Measurements from ENCODE around the gene WASF2.

WASF2 gene

DNA sequence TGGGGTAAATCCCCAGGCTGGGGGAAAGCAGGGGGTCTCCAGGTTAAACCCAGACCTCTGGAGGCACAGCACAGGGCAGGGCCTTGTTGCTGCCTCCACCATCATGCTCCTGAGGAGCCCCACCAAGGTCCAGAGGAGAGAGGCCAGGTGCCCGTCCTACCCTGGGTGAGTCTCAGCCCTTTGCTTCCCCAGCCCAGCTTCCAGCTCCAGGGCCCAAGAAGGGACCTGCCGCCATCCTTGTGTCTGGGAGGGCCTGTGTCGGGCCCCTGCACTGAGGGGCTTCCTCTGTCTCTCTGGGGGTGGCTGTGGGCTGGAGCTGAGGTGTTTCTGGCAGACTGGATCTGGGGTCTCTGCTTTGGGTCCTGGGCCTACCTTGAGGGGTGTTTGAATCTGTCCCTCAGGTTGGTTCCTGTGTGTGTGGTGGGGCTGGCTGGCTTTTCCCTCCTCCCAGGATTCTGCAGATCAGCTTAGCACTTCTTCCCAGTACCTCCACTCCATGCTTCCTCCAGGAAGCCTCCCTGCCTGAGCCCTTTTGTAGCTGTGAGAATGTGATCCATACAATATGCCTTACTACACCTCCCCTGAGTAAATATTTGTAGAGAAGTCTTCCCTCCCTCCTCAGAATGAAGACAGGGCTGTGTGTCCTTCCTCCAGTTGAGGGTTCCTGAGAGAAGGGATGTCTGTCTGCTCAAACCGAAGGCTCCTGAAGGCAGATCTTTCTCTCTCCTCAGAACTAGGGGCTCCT is 91.4 kb downstream of the WASF2 start:
- H3K27ac ChIP-seq, result peak overlapping the region; percentile 74
- TF ChIP-seq FOXP2 (optimal IDR thresholded peaks at IDR 0.05; ENCODE audit: control extremely low read depth, extremely low read length, insufficient read depth) (no peak), POLR2AphosphoS5 (IDR thresholded peaks at IDR 0.05; ENCODE audit: borderline replicate concordance, low read depth, low read length) (no peak), EZH2 (IDR thresholded peaks at IDR 0.05) (no peak)
- no peaks in the 10 kb centered on the region for H3K9me3 ChIP-seq (ENCODE audit: low read depth, low read length)
- no peaks in the 10 kb centered on the region for H3K36me3 ChIP-seq (ENCODE audit: insufficient read depth, low read length)
- no peak overlapping the region for H3K9ac ChIP-seq (ENCODE audit: insufficient read length)
- no peak for DNase-seq (ENCODE audit: low read depth, low spot score)
- no peak overlapping the region for H3K4me3 ChIP-seq

DNA sequence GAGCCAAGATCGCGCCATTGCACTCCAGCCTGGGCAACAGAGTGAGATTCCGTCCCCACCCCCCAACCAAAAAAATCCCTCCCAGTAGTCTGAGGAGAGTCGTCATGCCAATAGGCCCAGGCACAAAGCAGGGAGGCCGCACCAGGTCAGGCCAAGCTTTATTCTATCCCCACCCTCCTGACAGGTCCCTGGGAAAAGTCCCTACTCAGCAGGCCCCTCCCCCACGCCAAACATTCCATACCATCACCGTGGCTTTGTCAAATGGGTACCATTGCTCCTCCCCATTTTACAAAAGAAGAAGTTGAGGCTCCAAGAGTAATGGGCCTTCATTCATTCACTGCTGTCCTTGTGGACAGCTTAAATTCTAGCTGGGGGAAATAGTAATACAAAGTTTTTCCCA is 92.2 kb downstream of the WASF2 start:
- Histone ChIP-seq H3K9me3 (ENCODE audit: low read depth, low read length) (no peaks in the 10 kb centered on the region), H3K4me3 (no peak overlapping the region), H3K36me3 (ENCODE audit: insufficient read depth, low read length) (no peaks in the 10 kb centered on the region), H3K27ac (no peak overlapping the region), H3K9ac (ENCODE audit: insufficient read length) (no peak overlapping the region)
- DNase-seq (ENCODE audit: low read depth, low spot score), result no peak
- TF ChIP-seq POLR2AphosphoS5 (IDR thresholded peaks at IDR 0.05; ENCODE audit: borderline replicate concordance, low read depth, low read length), result no peak
- no peak for TF ChIP-seq EZH2 (IDR thresholded peaks at IDR 0.05)
- no peak for TF ChIP-seq FOXP2 (optimal IDR thresholded peaks at IDR 0.05; ENCODE audit: control extremely low read depth, extremely low read length, insufficient read depth)

DNA sequence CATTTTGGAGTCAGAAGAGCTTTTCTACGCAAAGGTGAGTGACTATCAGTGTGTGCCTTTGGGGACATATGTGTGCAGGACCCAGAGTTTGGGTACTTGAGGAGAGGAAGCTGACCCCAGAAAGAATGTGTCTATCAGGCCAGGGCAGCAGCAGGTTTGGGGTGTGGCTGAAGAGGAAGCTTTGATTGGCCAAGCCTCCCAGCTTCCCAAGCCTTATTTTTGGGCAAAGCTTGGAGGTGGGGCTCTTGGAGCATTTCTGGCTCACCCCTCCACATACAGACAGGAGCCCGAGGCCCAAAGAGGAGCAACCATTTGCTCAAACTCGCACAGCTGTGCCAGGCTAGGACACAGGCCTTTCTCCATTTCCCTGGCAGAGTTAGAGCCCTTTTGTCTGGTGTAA is 92.9 kb downstream of the WASF2 start:
- Histone ChIP-seq H3K36me3 (ENCODE audit: insufficient read depth, low read length) (no peaks in the 10 kb centered on the region), H3K27ac (no peak overlapping the region), H3K9ac (ENCODE audit: insufficient read length) (no peak overlapping the region), H3K9me3 (ENCODE audit: low read depth, low read length) (no peaks in the 10 kb centered on the region), H3K4me3 (no peak overlapping the region)
- no peak for DNase-seq (ENCODE audit: low read depth, low spot score)
- TF ChIP-seq POLR2AphosphoS5 (IDR thresholded peaks at IDR 0.05; ENCODE audit: borderline replicate concordance, low read depth, low read length) (no peak), EZH2 (IDR thresholded peaks at IDR 0.05) (no peak), FOXP2 (optimal IDR thresholded peaks at IDR 0.05; ENCODE audit: control extremely low read depth, extremely low read length, insufficient read depth) (no peak)

DNA sequence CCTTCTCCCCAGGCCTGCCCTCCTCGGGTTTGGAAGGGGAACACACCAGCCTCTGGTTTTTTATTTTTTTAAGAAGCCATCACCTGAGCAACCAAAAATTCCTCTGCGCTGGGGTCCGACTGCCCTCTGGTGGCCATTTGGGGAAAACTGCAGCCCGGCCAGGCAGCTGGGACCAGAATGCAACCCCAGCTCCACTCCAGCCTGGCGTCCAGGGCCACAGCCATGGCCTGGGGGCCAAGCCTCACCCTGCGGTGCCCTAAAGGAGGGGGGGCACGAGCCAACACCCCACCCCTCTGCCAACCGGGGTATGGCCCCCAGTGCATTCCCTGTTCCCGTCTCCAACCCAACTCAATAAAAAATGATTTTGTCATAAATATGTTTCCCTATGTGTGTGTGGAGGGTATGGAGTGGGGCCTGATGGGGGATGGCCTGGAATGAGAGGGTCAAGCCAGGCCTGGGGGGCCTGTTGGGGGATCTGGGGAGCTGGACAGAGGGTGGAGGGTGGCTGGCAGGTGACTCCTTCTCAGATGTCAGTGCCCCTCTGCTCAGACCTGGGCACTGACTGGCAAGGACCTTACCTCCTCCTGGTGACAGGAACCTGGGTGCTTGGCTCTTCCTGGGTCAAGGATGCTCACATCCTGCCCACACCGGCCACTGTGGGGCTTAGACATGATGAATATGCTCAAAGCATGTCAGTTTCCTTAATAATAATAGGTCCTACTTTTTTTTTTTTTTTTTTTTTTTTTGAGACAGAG is 94.3 kb downstream of the WASF2 start:
- Histone ChIP-seq H3K36me3 (ENCODE audit: insufficient read depth, low read length) (no peaks in the 10 kb centered on the region), H3K27ac (no peak overlapping the region), H3K9ac (ENCODE audit: insufficient read length) (no peak overlapping the region), H3K9me3 (ENCODE audit: low read depth, low read length) (no peaks in the 10 kb centered on the region), H3K4me3 (no peak overlapping the region)
- no peak for DNase-seq (ENCODE audit: low read depth, low spot score)
- TF ChIP-seq POLR2AphosphoS5 (IDR thresholded peaks at IDR 0.05; ENCODE audit: borderline replicate concordance, low read depth, low read length) (no peak), EZH2 (IDR thresholded peaks at IDR 0.05) (no peak), FOXP2 (optimal IDR thresholded peaks at IDR 0.05; ENCODE audit: control extremely low read depth, extremely low read length, insufficient read depth) (no peak)

DNA sequence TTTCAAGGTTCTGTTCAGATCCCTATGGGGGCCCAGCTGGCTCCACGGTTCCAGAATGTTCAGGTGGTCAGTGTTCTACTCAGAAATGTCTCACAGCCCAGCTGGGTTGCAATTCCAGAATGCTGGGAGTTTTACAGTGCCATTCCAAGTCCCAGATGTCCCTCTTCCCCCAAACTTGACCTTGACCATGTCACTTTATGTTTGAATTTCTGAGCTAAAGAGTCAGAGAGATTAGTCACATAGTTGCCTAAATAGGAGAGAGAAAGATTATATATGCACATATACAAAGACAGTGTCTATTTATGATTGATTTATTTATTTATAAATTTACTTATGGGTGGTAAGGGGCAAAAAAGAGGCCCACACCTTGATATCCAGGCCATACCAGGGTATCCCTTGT is 95.0 kb downstream of the WASF2 start:
- Histone ChIP-seq H3K36me3 (ENCODE audit: insufficient read depth, low read length) (no peaks in the 10 kb centered on the region), H3K4me3 (no peak overlapping the region), H3K27ac (no peak overlapping the region), H3K9ac (ENCODE audit: insufficient read length) (no peak overlapping the region), H3K9me3 (ENCODE audit: low read depth, low read length) (no peaks in the 10 kb centered on the region)
- no peak for TF ChIP-seq EZH2 (IDR thresholded peaks at IDR 0.05)
- TF ChIP-seq POLR2AphosphoS5 (IDR thresholded peaks at IDR 0.05; ENCODE audit: borderline replicate concordance, low read depth, low read length), result no peak
- TF ChIP-seq FOXP2 (optimal IDR thresholded peaks at IDR 0.05; ENCODE audit: control extremely low read depth, extremely low read length, insufficient read depth), result no peak
- no peak for DNase-seq (ENCODE audit: low read depth, low spot score)

DNA sequence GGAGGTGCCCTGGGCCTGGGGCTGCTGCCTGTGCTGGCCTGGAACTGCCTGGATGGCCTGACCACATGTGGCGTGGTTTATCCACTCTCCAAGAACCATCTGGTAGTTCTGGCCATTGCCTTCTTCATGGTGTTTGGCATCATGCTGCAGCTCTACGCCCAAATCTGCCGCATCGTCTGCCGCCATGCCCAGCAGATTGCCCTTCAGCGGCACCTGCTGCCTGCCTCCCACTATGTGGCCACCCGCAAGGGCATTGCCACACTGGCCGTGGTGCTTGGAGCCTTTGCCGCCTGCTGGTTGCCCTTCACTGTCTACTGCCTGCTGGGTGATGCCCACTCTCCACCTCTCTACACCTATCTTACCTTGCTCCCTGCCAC is 95.7 kb downstream of the WASF2 start:
- H3K4me3 ChIP-seq, result no peak overlapping the region
- no peaks in the 10 kb centered on the region for H3K36me3 ChIP-seq (ENCODE audit: insufficient read depth, low read length)
- H3K27ac ChIP-seq, result no peak overlapping the region
- H3K9me3 ChIP-seq (ENCODE audit: low read depth, low read length), result no peaks in the 10 kb centered on the region
- no peak for TF ChIP-seq POLR2AphosphoS5 (IDR thresholded peaks at IDR 0.05; ENCODE audit: borderline replicate concordance, low read depth, low read length)
- TF ChIP-seq EZH2 (IDR thresholded peaks at IDR 0.05), result no peak
- TF ChIP-seq FOXP2 (optimal IDR thresholded peaks at IDR 0.05; ENCODE audit: control extremely low read depth, extremely low read length, insufficient read depth), result no peak
- no peak overlapping the region for H3K9ac ChIP-seq (ENCODE audit: insufficient read length)
- DNase-seq (ENCODE audit: low read depth, low spot score), result no peak

DNA sequence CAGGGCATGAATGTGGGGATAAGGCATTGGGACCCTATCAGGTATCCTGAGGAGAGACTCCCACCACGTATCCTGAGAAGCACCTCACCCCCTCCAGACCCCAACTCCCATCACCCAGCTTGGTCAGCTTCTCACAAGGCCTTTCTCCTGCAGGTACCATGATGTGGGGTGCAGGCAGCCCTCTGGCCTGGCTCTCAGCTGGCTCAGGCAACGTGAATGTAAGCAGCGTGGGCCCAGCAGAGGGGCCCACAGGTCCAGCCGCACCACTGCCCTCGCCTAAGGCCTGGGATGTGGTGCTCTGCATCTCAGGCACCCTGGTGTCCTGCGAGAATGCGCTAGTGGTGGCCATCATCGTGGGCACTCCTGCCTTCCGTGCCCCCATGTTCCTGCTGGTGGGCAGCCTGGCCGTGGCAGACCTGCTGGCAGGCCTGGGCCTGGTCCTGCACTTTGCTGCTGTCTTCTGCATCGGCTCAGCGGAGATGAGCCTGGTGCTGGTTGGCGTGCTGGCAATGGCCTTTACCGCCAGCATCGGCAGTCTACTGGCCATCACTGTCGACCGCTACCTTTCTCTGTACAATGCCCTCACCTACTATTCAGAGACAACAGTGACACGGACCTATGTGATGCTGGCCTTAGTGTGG is 96.2 kb downstream of the WASF2 start:
- Histone ChIP-seq H3K9ac (ENCODE audit: insufficient read length) (no peak overlapping the region), H3K27ac (no peak overlapping the region), H3K4me3 (no peak overlapping the region), H3K36me3 (ENCODE audit: insufficient read depth, low read length) (no peaks in the 10 kb centered on the region), H3K9me3 (ENCODE audit: low read depth, low read length) (no peaks in the 10 kb centered on the region)
- no peak for DNase-seq (ENCODE audit: low read depth, low spot score)
- TF ChIP-seq EZH2 (IDR thresholded peaks at IDR 0.05) (no peak), FOXP2 (optimal IDR thresholded peaks at IDR 0.05; ENCODE audit: control extremely low read depth, extremely low read length, insufficient read depth) (no peak), POLR2AphosphoS5 (IDR thresholded peaks at IDR 0.05; ENCODE audit: borderline replicate concordance, low read depth, low read length) (no peak)

Data from SK-N-MC (cell line).